Fibroblast of skin of left quadriceps (primary cell): ENCODE data around the gene SUSD1.

Experiments used
- DNase-seq, 2 experiments: peaks; one replicate each; pipeline ENCODE4 v3.0.0-alpha.2; 2013; ENCODE audit warnings: low read depth in 2 of 2

Gene SUSD1

DNA sequence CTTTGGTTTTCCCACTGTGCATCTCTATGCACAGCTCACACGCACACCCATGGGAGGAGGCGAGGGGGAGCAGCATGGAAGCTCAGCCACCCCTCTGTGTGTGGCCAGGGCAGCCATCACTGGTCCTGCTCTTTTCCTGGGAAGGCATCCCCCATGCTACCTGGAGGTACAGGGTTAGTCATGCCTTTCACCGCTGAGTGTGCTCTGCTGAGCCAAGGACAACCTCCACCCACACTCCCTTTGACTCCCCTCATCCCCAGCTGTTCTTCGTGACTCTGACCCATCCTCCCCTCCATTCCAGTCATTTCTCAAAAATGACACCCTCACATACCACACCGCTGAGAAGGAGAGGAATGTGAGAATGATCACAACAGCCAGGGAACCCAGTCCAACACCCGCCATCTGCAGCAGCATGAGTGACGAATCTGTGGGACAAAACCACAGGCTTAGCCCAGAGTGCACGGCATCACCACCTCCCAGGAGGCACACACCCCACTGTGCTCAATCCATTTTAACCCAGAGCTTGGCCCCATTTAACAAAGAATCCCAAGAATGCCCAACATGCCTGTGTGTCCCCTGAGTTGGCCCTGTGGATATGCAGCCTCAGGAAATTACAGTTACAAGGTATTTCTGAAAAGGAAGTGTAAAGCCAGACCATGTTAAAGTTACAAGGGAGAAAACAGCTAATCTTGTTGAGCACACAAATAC, 133.4 kb downstream of the SUSD1 start:
- DNase-seq = peak; percentile 100

DNA sequence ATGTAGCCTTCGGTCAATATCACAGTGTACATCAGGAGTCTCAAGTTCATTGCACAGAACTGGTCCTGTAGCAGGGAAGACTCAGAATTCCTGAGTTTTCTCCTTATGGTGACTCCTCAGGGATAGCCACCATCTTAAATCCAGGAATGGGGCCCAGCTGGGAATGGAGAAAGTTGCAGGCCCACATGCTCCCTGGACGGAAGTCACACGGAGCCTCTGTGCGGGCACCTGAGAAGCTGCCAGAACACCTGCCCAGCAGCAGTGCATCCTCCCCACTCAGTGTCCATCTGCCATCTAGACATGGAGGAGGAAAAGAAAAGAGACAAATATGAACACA, 133.9 kb downstream of the SUSD1 start:
- DNase-seq = no peak

DNA sequence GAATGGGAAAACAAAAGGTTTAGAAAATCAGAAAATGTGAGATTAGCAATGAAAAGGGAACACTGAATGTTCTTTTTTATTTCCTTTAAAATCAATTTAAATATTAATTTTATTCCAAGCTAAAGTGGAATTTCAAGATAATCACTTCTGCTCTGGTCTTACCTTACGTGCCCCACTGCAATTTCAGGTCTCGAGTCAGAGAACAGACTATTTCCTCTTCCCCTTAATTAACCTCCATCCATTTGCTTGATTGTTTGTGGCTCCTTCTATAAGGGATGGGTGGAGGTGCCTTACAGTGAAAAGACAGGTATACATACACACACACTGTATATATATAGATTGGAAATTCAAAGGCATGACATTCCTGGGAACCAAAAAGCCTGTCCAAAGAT, 137.1 kb downstream of the SUSD1 start:
- no peak for DNase-seq

DNA sequence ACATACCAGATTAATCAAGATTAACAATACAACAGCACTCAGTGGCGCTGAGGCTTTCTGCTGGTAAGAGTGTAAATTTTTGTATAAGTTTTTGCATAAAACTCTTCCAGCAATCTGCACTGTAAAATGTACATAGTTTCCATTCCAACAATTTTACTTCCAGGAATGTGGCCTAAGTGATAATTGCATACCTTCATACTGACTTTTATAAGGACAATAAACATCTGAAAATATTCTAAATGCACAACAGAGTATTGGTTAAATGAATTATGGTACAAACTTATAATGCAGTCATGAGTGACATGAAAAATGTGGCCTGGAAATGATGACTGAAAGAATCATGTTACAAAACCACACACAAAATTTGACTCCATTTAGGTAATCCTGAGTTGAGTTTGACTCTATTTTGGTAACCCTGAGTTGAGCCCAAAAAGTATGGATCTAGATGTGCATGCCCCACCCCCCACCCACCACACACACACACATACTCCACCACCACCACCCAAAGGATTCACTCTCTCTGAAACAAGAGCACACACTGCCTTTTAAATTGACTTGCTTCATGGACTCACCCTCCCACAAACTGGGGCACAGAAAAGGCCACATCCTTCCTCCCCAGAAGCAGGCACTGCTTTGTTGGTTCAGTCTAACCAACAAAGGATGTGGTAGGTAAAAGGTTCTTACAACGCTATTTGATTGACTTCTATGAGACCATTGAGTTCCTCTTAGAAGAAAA, 137.6 kb downstream of the SUSD1 start:
- DNase-seq = peak; percentile 98 to 99

DNA sequence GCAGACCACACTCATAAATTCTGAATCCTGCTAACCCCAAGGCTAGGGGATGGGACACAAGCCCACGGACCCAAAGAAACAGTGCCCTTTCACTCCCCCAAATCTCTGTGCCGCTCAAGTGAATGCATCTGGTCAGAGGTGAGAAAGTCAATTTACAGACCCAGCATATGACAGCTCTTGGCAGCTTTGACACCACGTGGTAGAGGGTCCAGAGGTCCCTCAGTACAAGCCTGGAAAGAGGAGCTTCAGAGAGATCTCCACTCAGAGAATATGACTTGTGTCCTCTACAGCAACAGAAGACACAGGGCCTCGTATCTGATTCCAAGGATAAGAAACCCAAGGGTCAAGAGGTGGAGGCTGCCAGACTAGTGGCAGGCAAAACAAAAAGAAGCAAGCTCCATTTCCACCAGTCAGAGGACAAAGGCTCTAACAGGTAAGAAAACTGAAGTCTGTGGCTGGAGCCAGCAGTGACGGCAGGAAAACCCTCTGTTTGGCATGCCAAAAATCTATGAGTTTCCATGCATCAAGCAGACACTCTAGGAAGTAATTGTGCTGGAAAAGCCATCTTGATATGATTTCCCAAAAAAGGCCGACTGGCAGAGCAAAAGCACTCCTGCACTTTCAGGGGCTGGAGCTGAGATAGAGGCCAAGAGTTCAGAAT, 139.8 kb downstream of the SUSD1 start:
- DNase-seq = no peak

DNA sequence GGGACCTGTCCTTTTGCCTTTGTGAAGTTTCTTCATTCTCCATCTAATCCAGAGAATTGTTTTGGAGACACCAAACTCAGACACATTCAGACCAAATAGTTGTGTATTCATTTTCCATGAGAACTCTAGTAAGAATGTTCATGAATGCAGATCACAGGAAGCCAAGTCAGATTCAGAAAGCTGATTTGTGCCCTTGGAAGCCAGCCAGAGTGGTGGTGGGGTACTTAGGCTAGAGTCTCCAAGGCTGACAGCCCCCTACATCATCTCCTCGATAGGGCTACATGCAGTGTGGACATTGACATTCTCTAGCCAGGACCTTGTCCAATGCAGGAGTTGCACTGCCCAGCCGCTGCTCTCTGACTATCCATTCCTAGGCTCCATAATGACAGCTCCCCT, 140.9 kb downstream of the SUSD1 start:
- no peak for DNase-seq

DNA sequence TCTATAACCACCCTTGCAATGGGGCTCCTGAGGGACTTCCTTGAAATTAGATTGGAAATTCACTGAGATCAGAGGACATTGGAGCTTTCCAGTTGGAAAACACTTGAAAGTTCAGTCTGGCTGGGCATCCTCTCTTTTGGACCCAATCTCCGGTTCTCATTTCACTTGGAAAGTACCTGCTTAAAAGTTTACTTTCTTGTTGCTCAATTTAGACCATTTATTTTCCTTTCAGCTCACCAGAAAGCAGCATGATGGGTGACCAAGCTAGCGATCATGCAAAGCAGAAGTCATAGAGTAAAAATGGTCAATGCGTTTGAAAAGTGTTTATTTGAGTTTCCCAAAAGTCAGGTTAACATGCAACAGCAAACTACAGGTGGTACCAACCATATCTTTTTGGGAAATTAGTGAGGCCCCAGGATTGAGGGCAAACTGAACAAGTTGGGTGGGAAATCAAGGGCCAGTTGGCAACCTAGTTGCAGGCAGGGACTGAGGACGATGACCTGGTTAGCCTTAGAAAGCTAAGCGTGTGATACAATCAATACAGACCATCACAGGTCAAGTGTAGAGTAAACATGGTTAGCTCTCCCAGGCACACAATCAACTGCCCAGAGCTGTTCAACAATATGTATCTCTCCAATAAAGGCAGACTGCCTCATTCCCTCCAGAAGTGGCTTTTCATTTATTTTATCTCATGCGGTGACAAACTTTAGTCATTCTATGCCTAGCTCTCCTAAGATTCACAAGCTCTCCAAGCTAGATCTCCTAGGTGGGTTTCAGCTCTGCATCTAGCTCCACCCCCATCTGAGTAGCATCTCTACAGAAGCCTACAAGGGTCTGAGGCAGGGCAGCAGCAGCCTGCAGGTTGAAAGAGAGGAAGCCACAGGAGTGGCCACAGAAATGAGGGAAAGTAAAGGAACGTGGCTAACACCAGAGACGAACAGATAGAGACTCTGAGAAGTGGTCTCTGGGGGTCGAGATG, 141.6 kb downstream of the SUSD1 start:
- no peak for DNase-seq

DNA sequence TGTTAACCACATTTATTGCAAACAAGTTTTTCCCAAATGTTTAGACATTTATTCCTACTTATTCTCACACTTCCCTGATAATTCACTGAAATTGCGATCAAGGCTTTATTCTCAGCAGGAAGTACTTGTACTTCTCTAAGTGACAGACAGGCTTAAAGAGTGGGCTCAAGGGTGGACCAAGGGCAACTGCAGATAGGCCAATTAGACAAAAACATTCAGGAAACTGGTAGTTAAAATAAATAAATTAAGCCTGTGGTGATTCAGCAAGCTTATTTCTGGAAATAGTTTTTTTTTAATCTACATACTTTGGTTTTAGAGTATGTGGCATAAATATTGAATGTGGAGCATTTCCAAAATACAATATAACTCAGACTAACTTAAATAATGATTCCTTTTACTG, 142.4 kb downstream of the SUSD1 start:
- DNase-seq = peak; percentile 74 to 76

DNA sequence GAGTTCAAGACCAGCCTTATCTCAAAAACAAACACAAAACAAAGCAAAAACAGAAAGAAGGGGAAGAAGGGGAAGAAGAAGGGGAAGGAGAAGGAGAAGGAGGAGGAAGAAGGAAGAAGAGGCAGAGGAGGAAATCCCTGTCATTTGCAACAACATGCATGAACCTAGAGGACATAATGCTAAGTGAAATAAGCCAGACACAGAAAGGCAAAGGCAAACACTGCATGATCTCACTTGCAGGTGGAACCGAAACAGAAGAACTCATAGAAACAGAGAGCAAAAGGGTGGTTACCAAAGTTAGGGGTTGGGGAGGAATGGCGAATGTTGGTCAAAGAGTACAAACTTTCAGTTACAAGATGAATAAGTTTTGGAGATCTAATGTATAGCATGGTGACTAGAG, 143.1 kb downstream of the SUSD1 start:
- DNase-seq = no peak

DNA sequence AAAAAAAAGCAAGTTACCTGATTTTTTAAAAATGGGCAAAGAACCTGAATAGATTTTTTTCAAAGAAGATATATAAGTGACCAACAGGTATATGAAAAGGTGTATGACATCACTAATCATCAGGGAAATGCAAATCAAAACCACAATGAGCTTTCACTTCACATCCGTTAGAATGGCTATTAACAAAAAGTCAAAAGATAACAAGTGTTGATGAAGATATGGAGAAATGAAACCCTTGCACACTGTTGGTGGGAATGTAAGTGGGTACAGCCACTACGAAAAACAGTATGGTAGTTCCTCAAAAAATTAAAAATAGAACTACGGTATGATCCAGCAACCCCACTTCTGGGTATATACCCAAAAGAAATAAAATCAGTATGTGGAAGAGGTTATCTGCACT, 143.7 kb downstream of the SUSD1 start:
- DNase-seq = no peak

DNA sequence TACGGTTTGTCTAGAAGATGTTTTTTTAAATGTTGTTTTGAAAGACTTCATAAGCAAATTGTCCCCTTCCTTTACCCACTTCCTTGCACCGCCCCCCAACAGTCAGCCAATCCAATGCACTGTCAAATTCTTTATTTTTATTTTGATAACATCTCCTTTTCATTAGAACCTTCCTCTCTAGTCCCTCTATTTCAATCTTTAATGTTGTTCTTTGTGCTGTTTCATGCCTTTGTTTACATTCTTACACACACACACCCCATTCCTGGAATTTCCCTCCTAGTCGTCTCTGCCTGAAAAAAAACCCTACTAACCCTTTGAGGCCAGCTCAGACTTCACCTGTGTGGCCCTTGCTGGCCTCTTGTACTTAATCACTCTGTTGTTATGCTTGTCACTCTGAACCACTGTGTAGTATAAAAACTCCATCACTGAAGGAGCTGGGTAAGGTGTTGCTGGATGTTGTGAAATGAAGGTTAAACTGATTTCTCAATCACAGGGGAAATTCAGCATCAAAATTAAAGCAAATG, 145.1 kb downstream of the SUSD1 start:
- no peak for DNase-seq

DNA sequence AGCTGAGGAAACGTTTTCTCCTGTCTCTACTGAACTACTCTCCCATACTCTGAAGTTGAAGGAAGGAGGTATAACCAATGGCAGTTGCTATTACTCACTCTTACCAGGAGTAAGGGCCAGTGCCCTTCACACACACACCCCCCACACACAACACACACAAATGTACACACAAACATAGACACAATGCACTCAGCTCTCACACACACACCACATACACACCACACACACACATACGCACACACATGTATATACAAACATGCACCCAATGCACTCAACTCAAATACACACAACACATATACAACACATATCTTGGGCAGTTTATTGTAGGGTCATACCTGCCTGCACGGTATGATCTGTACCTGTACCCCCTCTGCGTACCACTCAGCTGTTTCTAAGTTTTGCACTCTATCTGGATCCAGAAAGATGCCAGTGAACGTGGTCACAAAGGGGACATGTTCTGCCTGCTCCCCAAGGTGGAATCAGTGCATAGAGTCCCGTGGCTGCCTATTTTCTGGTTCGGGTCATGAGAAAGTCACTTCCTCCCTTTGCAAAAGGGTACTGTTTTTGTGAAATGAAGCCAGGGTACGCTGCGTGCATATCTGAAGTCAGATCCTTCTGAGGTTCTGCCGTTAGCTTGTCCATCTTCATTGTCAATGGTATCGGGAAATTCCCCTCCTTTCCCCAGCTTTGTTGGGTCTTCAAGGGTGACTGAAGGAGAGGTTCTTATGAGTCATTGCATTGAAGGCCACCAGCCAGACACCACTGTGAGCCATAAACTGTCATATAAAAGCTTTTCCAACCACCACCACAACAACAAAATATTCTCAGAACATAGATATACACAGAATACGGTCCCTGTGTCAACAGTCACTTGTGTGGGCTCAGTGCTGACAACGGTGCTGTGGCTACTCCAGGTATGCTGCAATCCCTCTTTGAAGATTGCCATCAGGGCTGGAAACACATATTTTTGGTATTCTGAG, 146.6 kb downstream of the SUSD1 start:
- DNase-seq = no peak

DNA sequence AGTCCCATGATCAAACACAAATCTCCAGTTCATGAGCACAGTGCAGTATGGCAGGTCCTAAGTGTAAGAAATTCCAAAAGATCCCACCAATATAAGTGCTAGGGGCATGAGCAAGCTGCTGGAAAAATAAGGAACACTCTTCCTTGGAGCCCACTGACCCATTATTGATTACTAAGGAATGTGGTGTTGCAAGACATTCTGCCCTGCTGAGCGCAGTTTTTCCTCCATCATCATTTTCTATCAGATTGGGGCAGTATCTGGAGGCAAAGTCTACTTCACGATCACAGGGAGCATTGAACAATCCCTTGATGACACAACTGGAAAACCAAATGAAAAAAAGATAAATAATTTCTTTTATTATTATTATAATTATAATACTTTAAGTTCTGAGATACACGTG, 149.2 kb downstream of the SUSD1 start:
- DNase-seq = no peak

DNA sequence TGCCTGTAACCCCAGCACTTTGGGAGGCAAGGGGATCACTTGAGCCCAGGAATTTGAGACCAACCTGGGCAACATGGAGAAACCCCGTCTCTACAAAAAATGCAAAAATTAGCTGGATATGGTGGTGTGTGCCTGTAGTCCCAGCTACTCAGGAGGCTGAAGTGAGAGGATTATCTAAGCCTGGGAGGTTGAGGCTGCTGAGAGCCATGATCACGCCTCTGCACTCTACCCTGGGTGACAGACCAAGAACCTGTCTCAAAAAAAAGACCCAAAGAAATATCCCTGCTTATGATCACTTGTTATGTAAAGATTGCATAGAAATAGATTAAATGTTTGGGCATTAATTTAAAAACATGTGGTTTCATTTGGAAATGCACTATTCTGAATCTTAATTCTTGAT, 153.4 kb downstream of the SUSD1 start:
- no peak for DNase-seq

DNA sequence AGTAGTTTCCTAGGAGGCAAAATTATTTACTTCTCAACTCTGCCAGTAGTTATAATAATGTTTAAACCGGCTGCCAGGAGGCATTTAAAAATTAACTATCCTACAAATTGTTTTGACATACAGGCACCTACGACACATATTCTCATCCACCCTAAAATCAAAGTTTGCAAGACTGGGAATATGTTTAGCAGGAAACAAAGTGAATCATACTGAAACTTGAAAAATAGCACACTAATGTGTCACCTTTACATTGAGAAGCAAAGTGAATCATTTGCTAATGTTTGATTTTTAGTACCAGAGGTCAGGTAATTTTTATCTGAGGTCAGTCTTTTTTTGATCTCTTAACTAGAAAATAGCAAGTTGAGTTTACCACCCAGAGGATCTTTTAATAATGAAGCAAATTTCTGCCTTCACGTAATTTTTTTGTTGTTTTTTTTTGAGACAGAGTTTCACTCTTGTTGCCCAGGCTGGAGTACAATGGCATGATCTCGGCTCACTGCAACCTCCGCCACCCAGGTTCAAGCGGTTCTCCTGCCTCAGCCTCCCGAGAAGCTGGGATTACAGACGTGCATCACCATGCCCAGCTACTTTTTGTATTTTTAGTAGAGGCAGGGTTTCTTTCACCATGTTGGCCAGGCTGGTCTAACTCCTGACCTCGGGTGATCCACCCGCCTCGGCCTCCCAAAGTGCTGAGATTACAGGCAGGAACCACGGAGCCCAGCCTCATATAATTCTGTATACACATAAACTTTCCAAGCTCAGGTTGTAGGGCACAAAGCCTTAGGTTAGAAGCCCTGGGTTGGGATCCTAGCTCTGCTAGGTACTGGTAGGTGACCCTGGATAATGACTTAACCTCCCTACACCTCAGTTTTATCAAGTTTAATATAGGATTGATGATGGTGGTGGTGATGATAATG, 154.2 kb downstream of the SUSD1 start:
- DNase-seq = no peak

DNA sequence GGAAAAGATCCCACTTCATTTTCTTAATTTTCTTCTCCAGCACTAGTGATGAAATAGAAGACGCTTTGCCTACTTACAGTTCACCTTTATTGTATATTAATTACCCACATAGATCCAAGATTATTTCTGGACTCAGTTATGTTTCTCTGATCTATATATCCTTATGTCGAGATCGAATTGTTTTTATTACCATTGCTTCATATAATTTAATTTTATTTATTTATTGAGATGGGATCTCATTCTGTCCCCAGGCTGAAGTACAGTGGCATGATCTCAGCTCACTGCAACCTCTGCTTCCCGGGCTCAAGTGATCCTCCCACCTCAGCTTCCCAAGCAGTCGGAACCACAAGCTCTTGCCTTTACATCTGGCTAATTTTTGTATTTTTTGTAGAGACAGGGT, 157.2 kb downstream of the SUSD1 start:
- no peak for DNase-seq

DNA sequence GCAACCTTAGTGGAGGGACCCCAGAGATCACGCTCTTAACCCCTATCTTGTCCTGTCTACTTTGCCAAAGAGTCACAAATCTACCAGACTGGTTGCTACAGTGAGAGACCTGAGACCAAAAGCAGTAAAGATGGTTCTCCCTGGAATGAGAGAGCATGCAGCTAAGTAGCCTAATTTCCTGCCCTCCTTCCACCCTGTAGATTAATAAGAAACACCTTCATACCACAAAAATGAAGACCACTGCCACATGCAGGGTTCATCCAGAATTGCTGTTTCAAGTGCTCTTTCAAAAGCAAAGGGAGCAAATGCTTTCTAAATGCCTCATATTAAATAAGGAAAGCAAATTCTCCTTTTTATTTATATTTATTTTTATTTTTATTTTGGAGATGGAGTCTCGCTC, 159.4 kb downstream of the SUSD1 start:
- DNase-seq = no peak

DNA sequence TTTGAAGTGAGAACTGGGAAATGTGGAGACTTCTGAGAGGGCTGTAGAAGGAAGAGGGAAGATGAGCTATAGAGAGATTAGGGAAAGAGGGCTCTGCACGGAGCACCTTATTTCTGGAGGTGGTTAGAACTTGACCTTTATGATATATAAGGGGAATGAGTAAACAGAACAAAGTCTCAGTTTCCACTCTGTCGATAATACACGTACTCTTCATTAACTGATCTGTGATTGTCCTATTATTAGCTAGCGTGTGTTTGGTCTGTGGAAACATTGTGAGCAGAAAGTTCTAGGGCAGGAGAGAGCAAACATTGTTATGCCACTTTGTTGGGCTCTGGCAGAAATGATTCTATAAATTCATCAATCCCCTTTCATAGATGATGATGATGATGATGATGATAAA, 159.9 kb downstream of the SUSD1 start:
- no peak for DNase-seq

DNA sequence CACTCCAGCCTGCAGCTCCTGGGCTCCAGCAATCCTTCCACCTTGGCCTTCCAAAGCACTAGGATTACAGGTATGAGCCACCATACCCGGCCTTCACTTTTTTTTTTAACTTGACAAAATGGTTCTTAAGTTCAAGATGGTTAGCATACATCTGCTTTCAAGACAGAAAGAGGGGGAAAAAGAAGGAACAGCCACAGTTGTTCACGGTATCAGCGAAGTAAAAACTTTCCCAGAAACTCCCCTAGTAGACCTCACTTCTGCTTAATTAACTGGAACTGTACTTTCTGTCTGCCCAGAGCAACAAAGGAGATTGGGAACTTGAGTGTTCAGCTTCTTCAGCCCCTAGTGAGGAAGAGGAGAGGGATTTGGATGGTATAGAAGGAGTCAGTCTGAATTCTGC, 161.8 kb downstream of the SUSD1 start:
- no peak for DNase-seq
